HG02571 (cell line): ENCODE measurements around the gene SLC9A3.
"Not testable (repeated sequence)": the region's sequence is repeated elsewhere in the genome, so short reads cannot be mapped to it uniquely, and the experiment has no call there.

Experiments used
- ATAC-seq: cut with Tn5 transposase; IDR thresholded peaks from one replicate; pipeline ENCODE4 v1.9.1; 2021; ENCODE audit warnings: mild to moderate bottlenecking, moderate library complexity; ENCODE audit not compliant: unreplicated experiment

The SLC9A3 gene

DNA sequence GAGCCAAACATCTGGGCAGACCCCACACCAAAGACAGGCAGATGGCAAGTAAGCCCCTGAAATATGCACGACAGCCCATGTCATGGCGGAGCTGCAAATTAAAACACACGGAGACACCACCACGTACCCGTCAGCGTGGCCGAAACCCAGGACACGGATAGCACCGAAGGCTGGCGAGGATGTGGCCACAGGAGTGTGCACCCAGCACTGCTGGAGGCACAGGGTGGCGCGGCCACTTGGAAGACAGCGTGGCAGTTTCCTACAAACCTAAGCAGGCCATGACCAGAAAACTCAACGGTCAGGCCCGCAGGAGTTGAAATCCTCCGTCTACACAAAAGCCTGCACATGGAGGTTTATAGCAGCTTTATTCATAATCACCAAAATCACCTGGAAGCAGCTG lies 12.8 kb downstream of the SLC9A3 start:
- no peak for ATAC-seq

DNA sequence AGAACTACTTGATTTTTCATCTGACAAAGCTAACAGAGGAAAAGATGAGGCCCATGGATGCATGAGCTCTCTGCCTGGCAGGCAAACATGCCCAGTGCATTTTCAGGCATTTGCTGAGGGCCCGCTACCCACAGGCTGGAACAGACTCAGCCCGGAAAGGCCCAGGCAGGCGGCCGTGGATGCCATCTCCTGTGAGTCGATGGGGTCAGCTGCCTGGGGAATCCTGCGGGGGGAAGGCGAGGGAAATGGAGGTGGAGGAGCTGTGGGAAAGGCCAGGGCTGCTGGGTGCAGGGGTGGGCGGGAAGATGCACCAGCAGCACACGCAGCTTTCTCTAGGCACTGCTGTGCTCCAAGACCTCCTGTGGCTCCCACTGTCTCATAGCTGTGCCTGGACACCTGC lies 13.7 kb downstream of the SLC9A3 start:
- ATAC-seq, result no peak

DNA sequence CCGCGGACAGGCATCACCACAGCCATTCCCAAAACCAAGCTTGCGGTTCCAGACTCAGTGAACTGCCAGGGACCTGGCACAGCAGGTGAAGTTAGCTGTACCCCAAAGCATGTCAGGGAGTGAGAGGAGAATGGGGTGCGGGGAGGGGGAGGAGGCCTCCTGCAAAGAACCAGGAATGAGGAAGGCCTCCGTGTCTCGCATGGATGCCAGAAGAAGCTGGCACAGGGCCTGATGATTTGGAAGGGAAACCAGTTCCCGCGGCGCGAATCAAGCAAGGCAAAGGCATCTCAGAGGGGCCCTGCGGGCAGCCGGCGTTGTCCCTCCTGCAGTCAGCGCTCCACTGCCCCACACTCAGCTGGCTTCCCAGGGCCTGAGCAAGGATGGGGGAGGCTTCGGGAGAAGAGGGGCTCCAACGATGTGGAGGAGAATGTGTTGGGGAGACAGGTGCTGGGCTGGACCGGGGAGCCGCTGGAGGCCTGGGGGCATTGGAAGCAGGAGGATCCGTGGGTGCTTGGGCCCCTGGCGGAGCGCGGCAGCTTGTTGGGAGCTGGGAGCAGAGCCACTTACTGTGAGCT lies 14.6 kb downstream of the SLC9A3 start:
- no peak for ATAC-seq

DNA sequence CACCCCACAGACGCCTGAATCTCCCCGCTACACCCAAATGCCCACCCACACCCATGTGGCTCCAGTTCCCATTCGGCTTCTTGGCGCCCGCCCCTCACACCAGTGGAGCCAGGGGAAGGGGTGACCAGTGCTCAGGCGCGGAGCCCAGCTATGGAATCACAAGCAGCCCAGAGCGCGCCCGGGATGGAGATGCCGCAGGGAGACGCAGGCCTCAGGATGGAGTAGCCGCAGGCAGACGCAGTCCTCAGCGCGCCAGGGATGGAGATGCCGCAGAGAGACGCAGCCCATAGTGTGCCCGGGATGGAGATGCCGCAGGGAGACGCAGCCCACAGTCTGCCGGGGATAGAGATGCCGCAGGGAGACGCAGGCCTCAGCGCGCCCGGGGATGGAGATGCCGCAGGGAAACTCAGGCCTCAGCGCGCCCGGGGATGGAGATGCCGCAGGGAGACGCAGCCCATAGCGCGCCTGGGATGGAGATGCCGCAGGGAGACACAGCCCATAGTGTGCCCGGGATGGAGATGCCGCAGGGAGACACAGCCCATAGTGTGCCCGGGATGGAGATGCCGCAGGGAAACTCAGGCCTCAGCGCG lies 16.2 kb downstream of the SLC9A3 start:
- not testable (repeated sequence) for ATAC-seq

DNA sequence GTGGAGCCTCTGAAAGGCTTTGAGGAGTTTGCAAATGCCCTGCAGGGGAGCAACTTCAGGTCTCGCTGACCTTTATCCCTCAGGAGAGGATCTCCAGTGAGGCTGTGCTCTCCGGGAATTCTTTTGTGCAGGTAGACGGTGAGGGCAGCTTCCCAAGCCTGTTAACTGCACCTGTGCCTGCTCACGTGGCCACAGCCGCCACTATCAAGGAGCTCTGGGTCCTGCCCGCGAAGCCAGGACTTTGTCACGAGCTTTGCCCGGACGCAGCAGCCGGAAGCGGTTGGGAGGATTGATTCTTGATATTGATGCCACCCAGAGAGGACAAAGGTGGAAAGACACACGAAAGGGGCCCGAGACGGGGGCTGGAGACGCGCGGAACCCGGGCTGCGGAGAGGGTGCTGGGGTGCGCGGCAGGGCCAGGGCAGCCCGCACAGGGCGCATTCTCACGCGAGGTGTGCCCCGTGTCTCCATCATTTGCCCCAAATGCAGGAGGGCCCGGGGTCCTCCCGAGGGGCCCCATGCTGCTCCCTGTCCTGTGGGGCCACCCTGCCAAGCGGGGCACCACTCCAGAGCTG lies 18.2 kb downstream of the SLC9A3 start:
- no peak for ATAC-seq

DNA sequence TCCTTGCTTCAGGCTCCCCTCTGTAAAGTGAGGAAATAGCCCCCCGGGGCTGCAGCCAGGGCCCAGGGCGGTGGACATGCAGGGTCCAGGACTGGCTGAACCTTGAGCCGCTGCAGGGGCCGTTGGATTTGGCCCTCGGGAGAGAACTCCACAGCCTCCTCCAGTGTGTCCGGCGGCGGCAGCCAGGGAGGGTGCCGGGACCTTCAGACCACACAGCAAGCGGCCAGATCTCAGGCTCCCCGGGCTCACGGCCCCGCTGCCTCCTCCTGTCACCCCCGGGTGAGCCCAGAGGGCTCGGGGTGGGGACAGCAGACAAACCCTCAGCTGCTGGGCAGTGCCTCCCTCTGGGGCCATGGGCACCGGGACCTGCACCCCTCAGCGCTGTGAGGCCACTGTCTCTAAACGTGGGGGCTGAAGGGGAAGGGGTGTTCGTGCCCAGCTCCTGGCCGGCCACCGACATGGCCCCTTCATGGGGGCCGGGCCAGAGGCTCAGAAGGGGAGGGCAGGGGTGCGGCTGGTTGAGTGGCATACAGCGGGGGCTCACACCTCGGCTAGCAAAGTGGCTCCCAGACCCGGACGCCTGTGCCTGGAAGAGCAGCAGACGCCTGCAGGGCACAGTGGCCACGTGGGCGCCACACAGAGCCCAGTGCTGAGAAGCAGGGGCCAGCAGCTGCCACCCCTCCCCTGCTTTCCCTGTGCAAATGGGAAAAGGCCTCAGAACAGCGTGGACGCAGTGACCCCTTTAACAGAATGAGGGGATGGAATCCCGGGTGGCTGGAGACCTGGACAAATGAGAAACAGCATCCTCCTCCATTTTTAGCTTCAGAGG lies 19.7 kb downstream of the SLC9A3 start:
- ATAC-seq, result no peak

DNA sequence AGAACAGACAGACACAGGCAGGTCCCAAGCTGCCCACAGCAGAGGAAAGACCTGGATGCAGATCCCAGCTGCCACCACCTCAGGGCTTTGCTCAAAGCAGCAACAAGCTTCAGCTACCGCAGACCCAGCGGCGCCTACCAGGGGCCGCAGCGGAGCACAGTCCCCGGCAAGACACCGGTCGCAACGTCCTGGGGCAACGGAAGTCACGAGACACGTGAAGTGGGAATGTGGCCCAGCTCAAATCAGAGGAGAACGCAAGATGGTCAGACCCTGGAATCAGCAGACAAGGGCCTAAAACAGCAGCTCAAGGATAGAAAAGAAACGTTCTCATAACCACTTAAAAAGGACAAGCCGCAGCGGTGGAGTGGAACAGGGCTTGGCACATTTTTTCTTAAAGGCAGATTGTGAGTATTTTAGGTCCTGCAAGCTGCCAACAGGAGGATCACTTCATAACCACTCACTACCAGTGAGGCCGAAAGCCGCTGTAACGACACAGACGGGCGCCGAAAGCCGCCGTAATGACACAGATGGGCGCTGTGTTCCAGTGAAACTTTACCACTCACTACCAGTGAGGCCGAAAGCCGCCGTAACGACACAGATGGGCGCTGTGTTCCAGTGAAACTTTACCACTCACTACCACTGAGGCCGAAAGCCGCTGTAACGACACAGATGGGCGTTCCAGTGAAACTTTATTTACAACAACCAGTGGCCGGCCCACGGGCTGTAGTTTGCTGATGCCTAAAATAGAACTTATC lies 21.7 kb downstream of the SLC9A3 start:
- no peak for ATAC-seq

DNA sequence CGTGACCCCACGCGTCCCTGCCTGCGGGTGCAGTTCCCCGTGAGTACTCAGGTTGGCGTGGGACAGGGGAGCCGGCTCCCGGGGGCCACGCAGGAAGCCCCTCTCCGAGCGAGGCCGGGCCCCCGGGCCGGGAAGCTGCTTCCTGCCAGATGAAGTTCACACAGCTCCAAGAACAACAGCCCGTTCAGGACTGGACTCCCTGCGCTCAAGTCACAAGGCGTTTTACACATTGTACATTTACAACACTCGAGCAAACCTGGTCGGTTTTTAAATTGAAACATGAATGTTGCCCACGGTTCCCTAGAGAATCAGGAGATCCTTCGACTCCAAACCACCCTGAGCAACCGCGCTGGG lies 22.4 kb downstream of the SLC9A3 start:
- ATAC-seq, result no peak

DNA sequence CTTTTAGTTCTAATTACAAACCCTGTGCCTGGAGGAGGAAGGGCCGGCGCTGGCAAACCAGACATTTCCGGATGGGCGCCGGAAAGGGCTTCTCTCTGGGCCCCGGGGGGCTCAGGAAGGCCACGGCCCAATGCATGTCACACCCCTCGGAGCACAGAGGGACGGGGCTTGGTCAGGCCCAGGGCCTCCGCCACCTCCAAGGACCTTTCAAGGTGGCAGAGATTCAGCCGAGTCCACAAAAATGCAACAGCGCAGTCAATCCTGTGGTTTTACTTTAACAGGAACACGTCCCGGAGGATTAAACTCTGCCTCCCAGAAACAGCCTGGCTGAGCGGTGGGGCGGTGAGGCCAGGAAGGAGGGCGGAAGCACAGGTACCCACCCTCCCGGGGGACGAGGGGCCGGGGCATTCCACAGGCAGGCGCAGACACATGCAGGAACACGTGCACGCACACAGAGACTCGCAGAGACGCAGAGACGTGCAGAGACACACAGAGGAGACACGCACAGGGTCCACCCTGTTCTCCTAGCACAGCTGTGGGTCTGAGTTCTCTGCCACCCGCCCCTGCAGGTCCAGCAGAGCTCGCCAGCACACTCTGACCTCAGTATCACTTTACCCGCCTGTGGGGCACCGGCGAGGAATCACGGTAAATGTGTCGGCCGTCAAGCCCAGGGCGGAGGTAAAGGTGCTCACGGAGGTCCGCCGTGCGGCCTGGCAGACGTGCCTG lies 23.0 kb downstream of the SLC9A3 start:
- ATAC-seq, result no peak

DNA sequence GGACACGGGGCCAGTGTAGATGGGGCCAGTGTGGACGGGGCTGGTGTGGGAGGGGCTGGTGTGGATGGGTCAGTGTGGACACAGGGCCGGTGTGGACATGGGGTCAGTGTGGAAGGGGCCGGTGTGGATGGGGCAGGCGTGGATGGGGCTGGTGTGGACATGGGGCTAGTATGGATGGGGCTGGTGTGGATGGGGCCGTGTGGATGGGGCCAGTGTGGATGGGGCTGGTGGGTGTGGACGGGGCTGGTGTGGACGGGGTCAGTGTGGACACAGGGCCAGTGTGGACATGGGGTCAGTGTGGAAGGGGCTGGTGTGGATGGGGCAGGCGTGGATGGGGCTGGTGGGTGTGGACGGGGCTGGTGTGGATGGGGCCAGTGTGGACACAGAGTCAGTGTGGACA lies 23.8 kb downstream of the SLC9A3 start:
- ATAC-seq, result no peak

DNA sequence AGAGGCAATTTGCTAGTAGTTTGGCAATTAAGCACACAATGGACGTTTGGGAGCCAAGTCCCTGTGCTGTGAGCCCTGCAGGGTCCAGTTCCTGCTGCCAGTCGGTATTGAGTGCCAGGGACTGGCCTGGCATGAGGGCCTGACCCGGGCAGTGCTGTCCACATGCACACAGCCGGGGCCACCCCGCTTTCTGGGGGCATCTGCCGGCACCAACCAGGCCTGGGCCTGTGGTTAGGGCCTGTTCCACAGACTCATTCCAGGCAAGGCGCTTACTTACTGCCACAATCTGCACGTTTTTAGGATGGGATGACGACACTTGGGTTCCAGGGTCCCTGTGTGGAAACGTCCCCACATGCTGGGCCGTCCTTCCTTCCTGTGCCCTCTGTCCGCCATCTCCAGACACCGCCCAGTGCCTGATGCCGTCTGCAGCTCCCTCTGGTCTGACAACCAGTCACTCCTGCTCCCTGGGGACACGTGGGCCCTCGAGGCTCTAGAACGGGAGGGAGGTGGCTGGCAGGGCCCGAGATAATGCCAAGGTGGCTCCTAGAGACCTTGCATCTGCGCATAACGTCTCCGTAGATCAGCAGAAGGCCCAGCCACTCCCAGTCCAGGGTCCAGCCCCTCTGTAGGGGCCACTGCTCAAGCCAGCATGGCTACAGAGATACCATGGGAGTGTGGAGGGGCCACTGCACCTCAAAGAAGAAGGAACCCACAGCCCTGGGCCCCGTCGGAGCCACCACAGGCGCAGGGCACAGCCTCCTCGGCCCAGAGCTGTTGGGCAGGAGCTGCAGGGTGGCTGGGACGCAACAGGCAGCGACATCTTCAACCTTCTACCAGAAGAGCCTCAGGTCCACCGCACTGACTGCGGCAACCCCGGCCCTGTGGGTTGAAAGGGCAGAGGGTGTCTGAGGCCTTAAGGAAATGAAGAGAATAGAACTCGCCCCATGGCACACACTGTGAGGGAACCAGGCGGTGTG lies 24.7 kb downstream of the SLC9A3 start:
- no peak for ATAC-seq

DNA sequence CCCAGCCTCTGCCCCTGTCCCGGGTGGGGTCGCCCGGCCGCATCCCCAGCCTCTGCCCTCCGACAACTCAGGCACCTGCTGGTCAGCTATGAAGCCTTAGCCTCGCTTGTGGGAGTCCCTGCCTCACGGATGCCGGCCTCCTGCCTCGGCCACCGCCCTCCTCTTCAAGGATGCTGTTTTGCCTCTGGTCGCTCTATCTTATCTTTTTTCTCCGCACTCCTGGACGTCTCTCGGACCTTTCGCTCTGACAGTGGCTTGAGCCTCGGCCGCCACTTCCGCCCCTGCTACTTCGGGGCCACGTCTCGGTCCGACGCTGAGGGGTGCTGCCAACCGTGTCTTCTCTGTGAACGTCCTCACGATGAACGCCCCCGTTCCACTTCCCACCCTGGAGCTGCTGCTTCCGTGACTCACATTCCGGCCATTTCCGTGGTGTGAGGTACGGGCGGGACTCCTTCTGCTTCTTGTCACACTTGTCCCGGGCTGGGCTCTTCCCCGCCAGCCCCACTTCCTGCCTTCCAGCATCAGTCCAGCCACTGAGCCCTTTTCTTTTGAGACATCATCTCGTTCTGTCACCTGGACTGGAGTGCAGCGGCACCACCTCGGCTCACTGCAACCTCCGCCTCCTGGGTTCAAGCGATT lies 26.3 kb downstream of the SLC9A3 start:
- no peak for ATAC-seq

DNA sequence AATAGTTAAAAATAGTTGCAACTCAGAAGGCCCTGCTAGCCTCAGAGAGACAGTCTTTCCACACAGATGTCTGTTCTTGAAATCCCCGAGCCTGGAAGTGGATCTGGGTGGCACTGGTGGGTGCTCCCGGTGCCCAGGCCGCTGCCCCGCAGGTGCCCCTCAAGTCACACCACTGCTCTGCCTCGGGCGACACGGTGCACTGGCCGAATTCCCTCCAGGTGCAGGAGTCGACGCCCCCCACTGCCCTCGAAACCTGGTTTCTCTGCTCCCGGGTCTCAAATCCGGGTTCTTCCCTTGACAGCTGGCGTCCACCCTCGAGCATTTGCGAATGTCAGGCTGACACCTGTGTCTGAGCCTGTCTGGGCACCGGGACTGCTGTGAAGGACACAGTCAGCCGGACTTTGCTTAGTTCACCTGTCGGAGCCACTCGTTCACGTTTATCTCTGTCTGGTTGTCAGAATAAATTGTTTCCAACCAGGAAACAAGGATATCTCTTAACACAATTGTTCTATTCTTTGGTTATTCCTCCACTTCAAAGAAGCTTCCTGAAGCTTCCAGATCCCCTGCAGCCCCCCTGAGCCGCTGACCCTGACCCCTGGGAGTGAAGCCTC lies 27.1 kb downstream of the SLC9A3 start:
- no peak for ATAC-seq

DNA sequence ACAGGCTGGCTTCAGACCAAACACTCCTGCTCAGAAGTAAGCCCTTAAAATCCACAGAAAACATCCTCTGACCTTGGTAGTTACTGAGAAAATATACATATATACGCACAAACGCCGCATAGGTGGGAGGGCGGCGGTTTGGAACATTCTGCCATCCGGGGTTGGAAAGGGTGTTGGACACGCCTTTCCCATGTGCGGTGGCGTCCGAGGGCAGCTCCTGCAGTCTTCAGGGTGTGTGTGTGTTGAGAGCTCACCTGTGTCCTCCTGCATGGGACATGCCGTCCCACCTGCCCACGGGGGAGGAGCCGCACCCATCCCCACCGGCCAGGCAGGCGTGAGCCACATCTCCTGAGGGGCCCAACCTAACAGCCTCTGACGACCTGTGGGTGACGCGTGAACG lies 28.2 kb downstream of the SLC9A3 start:
- ATAC-seq, result no peak

DNA sequence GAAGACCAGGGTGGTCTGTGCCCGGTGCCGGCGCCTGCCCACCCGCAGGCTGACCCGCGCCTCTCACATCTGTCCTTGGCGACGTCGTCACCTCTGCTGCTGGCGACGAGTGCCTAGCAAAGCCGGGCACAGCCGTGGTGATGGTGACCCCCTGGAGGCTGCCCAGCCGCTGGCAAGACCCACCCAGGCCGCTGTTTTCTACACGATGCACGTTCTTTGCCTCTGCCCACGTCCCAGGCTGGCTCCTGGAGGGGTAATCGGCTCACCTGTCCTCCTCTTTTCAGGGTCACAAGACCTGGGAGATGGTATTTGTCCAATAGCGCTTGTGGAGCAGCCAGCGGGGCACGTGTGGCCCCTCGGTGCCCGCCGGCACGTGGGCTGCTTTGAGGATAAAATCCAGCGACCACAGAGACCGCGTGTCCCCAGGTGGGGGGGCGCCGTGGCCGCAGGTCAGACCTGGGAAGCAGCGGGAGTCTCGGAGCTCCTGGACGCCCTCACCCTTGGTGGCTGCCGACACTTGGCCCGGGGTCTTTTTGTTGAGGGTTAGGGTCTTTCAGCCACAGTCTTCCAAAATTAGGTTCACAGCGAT lies 29.5 kb downstream of the SLC9A3 start:
- no peak for ATAC-seq

DNA sequence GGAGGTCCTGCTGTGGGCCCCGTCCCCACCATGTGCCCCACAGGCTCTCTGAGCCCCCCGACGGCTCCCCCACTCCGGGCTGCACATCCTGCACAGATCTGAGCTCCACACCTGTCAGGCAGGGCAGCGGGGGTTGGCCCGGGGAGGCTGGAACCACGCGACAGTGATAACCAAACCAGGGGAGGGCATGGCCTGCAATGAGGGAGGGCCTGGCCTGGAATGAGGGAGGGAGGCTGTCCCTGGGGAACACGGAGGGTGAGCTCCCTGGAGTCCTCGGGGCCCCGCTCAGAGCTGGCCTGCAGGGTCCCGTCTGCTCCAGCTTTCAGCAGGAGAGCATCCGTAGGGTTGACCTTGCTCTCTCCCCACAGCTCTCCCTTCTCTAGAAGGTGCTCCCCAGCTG lies 30.5 kb downstream of the SLC9A3 start:
- no peak for ATAC-seq

DNA sequence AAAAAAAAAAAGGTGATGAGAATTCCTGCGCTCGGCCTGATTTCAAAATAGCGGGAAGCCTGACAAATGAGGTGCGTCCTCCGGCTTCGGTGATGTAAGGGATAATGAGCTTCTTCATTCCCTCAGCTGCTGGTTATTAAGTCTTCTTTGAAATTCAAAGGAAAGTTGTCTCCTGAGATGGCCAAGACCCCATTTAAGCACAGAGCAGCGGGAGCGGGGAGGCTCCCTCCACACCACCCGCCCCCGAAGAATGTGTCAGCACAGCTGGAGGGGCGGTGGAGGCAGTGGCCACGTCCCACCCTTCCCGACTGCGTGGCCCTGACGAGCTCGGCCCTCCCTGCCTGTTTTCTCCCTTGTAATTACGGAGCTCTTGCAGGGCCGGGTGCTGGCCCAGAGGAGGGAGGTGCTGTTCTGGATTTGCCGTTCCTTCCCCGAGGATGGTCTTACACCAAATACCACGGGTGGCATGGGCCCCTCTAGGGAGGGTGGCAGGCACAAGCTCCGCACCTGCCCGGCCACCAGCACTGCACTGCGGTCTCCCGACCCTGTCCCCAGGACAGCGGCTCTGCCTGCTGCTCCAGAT lies 31.0 kb downstream of the SLC9A3 start:
- no peak for ATAC-seq

DNA sequence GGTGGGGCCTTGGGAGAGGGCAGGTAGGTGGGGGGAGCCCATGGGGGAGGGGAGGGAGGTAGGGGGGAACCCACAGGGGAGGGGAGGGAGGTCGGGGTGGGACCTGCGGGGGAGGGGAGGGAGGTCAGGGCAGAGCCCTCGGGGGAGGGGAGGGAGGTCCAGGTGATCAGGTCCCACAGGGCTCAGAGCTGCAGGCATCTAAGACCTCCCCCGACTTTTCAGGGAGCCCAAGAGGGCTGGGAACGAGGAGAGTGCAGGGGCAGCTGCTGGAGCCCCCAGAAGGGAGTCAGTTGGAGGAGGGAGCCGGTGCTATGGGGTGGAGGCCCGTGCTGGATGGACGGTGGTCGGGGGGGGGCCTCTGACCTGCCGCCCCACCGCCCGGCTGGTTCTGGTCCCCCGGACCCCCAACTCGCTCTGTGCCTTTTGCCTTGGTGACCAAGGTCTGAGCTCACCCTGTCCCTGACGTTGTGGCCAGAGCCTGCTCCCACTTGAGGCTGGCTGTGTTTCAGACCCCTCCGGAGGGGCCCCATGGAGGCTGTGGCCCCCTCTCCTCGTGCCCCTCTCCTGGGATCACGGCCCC lies 31.8 kb downstream of the SLC9A3 start:
- ATAC-seq, result no peak
